HG02938 (cell line): ENCODE data around the gene STAT1.

Source experiments
- ATAC-seq: cut with Tn5 transposase; IDR thresholded peaks from one replicate; pipeline ENCODE4 v1.9.1; 2021; ENCODE audit warnings: mild to moderate bottlenecking, moderate library complexity; ENCODE audit not compliant: unreplicated experiment

The STAT1 gene

DNA sequence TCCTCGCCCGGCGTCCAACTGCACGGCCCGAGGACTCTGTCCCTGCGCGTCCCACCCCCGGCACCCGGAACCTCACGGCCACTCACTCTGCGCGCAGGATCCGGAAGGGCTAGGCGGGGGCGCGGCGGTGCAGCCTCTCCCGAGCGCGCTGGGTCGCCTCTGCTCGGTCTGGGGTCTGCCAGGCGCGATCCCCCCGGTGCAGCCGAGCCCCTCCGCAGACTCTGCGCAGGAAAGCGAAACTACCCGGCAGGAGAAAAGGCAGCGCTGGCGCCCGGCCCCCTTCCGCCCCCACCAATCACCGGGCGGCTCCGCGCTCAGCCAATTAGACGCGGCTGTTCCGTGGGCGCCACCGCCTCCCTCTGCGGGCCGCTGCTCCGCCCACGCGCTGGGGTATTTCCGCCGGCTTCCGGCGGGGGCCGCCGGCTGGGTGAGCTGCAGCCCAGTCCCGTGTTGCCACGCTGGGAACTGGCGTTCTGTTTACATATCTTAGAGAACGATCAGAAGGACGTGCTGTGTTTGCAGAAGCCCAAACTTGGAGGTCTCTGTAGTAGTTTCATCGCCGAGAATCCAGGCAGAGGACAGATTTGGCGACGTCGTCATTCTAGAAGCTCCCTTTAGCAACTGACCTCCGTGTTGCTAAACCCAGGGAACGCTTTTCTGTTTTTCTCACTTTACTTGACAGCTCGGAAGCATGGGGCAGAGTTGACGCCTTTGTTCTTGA, at the start of gene STAT1:
STAT1 (minus strand) TSS at position 240 of the 721 bp plus-strand sequence. CDS start 4,168 bp downstream, outside the sequence.
- peak; percentile 78 for ATAC-seq

DNA sequence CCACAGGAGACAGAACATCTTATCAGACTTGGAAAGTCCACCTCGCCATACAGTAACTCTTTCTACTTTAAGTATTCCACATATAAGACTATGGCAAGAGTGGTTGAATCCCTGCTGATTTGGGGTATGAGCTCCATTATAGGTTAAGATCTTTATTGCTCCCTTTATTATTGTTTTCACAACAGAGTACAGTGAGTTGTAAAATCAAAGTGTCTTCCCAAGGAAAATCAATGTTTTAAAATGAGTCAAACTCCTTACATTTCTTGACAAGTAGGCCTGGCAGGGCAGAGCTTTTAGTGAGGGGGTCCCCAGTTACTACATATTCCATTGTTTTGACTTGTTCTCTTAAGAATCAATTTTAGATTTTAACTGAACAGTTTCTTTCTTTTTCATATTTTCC, 49.6 kb upstream of the STAT1 start:
- no peak for ATAC-seq

DNA sequence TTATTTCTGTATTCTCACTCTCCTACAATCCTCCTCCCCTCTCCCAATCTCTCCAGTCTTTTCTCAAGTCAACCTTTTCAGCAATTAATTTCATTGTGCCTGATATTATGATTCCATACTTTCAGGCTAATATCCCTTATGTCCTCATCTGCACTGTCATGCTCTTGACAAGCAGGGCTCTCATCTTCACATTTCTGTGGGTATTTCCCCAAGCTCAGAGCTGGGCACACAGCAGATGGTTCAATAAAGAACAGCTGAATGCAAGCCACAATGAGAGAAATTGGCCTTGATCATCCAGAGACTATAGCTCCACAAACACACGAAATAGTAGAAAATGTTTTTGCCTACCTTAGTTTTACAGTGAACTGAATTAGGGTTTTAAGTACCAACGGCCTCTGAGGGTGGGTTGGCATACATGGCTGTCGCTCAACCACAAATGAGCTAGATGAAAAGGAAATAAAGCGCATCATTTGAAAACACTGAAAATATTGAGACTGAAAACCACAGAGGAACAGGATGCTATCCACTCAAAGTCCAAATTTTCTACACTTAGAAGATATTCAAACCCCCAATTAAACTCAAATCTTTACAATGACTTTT, 47.5 kb upstream of the STAT1 start:
- ATAC-seq, result no peak

DNA sequence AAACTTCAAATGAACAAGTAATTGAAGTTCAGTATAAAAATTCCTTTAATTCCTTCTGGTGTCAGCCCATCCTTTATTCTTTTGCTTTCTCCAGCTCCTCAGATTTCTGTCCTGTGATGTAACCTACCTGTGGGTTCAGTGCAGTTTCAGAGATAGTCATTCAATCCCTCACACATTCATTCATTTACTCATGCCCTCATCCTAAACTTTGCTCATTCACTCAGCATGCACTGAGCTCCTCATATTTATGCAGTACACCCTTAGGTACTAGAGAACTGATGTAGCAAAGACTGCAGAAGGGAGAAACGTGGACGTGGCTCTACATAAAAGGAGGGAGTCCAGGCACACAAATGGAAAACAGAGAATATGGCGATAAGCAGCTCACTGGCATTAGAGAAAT, 45.3 kb upstream of the STAT1 start:
- no peak for ATAC-seq

DNA sequence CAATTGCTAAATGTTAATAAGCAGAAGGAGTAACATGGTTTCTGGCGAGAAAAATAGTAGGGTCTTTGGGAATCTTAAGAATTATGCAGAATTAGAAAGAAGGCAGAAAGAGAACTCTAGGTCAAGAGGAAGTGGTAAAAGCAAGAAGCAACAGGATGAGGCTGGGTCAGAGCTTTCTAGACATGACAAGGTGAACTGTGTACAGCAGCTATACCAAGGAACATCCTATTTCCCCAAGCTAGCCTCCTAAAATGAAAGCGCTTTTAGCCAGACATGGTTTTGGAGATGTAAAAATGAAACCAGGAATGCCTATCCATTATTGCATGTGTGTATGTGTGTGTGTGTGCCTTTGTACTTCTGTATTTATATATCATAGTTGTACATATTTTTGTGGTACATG, 42.3 kb upstream of the STAT1 start:
- no peak for ATAC-seq

DNA sequence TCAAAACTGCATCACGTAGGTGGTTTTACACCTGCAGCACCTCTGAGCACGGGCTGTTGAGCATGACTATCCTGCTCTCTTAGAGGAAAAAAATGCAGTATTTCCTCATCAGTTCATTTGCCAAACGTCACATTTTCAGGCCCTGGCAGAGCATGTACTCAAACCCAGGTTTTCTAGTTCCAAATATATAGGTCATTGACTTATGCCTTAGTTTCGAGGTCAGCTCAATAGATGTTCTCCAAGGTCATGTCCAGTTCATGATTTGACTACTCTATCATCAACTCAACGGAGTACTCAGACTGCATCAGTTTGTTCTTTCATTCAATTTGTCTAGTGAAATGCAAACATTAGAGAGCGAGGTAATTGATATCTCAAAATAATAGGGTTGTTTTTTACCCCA, 39.3 kb upstream of the STAT1 start:
- no peak for ATAC-seq

DNA sequence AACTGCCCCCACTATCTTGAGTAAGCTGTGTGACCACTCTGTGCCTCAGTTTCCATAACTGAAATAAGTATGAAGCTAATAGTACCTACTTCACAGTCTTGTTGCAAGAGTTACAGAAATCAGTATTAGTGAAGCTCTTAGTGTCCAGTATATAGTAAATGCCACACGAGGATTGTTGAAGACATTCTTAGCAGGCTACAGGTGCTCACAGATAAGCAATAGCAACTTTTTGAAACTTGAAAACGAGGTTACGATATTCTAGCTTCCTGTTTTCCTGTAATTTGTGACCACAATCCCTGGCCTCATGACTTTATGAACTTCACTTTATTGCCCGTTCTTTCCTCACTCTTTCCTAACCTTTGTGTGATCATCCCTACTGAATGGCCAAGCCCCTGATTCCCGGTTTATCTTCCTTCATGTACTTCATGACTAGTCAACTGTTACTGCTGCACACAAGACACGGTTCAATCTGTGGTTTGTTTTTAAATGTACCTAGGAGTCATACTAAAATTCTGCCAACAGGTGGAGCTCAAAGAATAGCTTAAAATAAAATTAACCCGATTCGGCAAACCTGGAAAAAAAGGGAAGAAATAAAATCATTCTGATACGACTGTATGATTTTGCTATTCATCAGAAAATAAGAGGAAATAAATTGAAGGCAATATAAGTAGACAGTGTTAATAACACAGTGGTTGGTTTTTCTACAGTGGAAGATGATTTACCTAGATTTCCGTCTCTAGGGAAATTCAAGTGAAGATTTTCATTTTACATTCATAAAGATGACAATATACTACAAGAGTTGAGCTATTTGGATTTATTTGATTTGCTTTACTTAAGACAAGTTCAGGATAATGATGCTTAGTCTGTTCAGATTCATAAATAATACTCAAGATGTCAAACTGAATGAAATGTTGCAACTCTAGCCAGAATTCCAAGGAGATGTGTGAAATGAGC, 38.1 kb upstream of the STAT1 start:
- peak; percentile 45 for ATAC-seq

DNA sequence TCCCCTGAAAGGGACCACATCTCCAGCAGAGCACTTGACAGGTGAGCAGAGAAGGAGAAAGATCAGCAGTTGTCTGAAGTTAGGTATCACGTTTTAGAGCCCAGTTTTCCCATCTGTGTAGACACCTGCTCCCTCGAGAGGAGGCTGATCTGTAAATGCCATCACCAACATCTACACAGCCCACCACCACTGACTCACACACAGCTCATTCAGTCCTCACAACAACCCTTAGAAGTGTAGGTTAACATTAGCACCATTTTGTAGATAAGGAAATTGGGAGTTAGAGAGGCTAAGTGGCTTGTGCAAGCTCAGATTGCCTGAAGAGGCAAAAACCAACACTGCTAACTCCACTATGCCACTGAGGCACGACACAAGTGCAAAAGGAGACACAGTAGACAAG, 37.2 kb upstream of the STAT1 start:
- ATAC-seq, result no peak

DNA sequence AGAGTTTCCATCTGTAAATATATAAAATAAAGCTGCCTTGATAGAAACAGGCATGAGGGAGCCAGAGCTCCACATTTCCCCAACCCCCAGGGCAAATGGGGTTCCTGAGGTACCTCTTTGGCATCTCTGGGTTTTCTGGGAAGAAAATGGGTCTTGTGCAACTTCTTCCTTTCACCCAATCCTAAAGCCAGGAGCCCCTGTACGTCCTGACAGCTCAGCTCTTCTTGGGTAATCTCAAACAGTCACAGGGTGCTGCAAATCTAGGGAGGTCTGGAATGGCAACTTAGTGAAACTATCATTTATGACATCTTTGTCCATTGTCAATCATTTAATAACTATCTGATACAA, 36.6 kb upstream of the STAT1 start:
- ATAC-seq, result no peak

DNA sequence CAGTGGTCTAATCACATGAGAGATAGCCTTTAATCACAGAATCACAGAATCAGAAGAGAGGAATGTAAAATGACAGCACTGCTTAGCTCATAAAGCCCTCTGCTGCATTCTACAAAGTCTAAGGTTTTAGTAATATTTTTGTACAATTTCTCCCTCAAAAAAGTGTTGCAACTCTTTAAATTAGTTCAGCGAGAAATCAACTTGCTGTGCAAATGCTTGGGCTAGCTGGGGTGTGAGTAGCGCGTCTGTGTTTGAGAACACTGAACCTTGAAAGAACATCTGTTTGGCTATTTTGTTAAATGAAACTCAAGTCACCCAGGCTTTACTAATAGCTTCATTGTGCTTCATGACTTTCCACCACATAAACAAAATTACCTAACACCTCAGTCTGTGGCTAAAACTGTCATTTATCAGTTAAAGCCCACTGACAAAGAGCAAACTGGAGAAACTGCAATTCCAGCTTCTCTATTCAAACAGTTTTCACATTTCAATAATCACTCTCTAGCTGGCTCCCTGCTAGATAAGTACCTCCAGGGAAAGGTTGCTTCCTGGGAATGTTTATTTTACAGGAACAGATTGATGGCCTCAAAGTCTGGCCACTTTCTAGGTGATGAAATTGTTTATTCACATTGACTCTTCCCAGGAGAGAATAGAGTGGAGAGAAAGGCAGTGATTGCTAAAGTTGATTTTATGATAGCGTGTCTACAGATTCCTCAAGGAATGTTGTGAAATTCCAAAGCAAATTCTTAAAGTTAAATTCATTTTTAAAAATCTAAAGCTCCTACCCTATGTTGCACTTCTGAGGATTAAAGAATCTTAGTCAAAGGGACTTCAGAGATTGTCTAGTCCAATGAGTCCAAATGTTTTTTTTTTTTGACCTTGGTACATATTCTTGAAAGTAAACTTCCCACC, 36.0 kb upstream of the STAT1 start:
- peak; percentile 82 for ATAC-seq

DNA sequence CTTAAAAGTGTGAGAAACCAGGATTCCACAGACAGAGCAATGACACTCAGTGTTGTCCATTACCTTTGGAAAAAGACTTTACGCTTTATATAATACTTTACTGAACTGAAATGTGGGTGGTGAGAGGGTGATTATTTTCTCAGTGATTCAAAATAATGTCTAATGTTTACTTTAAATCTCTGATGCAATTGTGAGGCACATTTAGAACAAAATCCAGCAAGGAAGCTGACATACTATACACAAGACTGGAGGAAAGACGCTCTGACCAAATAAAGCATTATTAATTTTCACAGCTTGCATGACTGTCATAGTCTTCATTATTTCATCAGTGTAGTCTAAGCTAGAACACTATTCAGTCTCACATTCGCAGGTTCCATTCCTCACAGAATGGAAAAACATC, 34.1 kb upstream of the STAT1 start:
- ATAC-seq, result no peak

DNA sequence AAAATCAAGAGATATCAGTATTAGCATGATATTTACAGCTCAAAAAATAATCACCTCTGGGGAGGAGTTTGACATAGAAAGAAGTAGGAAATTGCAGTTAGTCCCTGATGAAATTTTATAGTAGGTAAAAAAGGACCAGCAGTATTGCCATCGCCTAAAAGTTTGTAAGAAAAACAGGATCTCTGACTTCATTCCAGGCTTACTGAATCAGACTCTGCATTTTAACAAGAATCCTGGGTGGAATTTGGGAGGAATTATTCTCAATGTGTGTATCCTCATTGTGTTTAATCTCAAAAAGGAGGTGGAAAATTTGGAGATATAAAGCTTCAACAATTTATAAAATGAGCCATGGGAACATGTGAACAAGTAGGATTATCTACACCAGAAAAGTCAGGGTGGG, 31.2 kb upstream of the STAT1 start:
- no peak for ATAC-seq

DNA sequence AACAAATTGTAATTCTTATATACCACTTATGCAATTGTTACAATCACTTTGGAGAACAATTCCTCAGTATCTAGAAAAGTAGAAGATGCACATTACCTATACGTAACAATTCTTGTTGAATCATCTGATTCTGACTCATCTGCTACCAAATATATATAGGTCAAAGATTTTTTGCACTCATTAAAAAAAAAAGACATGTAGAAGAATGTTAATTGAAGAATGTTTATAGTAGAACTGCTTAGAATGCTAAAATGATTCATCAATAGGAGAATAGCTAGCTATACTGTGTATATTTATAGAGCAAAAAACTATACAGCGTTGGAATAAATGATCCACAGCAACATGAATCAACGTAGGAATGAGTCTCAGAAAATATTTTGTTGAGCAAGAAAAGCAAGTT, 29.5 kb upstream of the STAT1 start:
- ATAC-seq, result no peak

DNA sequence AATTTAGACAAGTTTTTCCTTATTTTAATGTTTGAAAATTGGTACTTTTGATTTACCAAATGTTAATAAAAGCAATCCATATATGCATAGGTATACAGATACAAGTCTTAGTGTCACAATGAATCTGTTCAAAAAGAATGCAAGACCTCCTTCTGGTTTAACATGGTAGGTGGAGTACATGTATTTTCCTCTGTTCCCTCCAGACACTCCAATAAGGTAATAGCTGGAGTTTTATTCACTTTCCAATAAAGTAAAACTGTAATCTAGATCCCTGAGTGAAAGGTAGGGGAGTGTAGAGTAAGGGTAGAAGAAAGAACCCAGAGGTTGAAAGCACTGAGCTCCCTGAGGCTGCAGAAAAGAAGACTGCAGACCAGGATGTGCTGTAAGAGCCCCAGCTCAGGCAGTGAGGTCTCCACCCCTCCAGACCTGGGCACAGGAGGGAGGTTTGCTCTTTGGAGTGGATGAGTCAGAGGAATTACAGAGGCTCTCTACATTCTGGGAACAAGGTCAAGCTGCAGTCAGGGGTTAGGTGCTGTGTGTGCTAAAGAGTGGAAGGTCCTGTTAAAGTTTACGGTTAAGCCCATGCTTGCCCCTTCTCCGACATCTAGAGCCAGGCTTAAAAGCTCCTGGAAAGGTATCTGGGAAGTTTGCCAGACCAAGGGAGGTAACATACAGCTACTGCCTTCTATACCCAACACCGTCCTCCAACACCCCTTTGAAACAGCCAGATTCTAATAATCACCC, 27.6 kb upstream of the STAT1 start:
- no peak for ATAC-seq

DNA sequence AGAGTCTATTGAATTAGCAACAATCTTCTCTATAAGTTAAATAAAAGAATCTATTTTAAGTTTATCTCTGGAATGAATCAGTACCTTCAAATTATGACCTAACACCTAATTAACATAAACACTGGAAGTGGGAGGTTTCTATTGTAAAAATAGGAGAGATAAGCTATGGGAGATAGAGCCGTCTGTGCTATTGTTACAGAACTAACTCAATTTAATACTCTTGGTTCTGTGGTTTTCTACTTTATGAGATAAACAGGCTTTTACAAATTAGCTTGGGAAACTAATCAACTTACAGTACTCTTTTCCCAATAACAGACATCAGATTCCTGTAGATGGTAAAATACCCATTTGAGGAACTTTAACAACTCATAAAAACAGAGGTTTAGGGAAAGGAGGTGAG, 25.6 kb upstream of the STAT1 start:
- no peak for ATAC-seq

DNA sequence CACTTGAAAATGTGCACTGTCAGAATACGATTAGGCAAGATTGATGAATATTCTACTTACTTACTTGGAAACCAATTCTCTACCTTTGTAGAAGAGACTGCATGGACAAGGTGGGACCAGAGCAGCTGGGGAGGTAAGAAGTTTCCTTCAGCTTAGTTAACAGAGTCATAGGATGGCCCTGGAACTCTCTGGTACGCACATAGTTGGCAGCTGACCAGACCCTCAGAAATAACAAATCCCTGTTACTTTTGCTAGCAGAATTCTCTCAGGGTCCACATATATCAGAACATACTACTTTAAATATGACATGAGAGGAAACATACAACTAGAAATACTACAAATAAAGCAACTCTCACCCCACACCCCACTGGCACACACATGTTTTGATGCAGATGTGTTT, 24.8 kb upstream of the STAT1 start:
- no peak for ATAC-seq

DNA sequence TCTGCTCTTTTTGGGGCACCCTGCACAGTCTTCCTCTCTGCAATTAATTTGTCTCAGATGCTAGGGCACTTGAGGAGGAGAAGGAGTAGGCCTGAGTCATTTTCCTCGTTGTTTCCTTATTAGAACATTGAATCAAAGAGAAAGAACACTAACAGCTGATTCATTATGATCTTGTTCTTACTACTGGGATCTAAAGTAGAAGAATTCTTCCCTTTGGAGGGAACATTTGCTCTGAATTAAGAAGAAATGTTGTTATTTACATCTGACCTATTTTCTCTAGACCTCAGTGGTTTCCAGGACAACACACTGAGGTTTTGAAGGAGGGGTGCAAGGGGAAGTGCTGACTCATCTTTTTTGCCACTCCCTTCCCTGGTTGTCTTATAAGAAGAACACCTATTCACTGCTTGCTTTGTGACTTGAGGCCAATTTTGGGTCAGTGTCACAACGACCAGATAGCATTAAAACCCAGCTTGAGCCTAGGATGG, 24.3 kb upstream of the STAT1 start:
- ATAC-seq, result no peak

DNA sequence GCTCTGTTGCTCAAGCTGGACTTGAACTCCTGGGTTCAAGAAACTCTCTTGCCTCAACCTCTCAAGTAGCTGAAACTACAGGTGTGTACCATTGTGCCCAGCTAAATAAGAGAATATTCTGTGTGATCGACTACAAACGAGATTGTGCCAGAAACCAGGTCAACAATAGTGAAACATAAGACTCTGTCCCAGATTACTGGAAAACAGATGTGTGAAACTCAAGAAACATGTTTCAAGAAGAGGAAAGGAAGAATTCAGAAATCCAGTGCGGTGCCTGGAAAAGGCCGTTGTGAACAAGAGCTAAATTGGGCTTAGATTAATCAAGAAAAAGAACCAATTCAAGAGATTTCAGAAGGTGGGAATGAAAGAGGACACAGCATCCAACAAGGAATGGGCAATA, 23.4 kb upstream of the STAT1 start:
- no peak for ATAC-seq

DNA sequence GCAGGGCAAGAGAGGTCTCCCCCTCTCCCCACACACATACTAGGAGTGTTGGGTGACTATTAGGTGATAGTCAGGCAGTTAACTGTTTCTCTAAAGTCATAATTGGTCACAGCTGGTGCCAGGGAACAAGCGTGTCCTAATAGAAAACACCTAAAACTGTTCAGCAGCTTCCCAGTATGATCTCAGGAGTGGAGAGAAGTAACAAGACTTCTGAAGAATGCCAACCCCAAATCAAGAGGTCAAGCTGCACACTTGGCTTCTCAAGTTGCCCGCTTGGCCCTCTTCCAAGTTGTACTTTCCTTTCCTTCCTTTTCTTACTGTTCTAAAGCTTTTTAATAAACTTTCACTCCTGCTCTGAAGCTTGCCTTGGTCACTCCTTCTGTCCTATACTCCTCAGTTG, 22.4 kb upstream of the STAT1 start:
- no peak for ATAC-seq
